A673 (cell line): ENCODE measurements around the gene CA6. TPM values are rescaled to one million over a fixed set of nuclear protein-coding genes. Genes with fewer than 3 reads are reported as not detected.
A peak's percentile ranks its signal among the peaks of the same experiment; 100 is the strongest.

Experiments used
- BruUV-seq: library from RNA; stranded (reverse); fragments of 400-500 nt; replicated peaks from 2 replicates; lab custom pipeline; 2021; lab: Mats Ljungman, UMichigan
- CTCF ChIA-PET: fragments of 300-600 bp; sonication (Branson Sonifier 250); formaldehyde crosslinking; loops from one replicate; lab custom pipeline; 2022; ENCODE audit warnings: antibody characterized with exemption; lab: Charles Lee
- POLR2A ChIA-PET: fragments of 300-600 bp; sonication (Branson Sonifier 250); formaldehyde crosslinking; loops from one replicate; lab custom pipeline; 2022; ENCODE audit warnings: antibody characterized with exemption; ENCODE audit not compliant: low non-redundant PET; lab: Charles Lee
- DNase-seq: peaks from one replicate; pipeline ENCODE4 v3.0.0-alpha.2; 2015; ENCODE audit warnings: low spot score
- H3K27ac ChIP-seq: fragments of 200-600 bp; sonication (generic); 2 replicates; pipeline ENCODE4 v1.5.1; 2016; ENCODE audit warnings: mixed run types, low read depth, mild to moderate bottlenecking, mixed read lengths, antibody characterized with exemption, low read length; ENCODE audit not compliant: poor library complexity, severe bottlenecking
- H3K27me3 ChIP-seq: fragments of 200-600 bp; sonication (generic); replicated peaks from 2 replicates; pipeline ENCODE4 v1.6.1; 2017; ENCODE audit warnings: mixed run types, low read depth, mild to moderate bottlenecking, mixed read lengths, antibody characterized with exemption, low read length; ENCODE audit not compliant: insufficient read depth, poor library complexity
- H3K36me3 ChIP-seq: fragments of 200-600 bp; sonication (generic); 2 replicates; pipeline ENCODE4 v1.6.1; 2016; ENCODE audit warnings: mixed run types, mild to moderate bottlenecking, mixed read lengths, antibody characterized with exemption, low read length; ENCODE audit not compliant: insufficient read depth, poor library complexity, severe bottlenecking
- H3K4me1 ChIP-seq: fragments of 200-600 bp; sonication (generic); 2 replicates; pipeline ENCODE4 v1.6.1; 2017; ENCODE audit warnings: mixed run types, mild to moderate bottlenecking, mixed read lengths, antibody characterized with exemption, low read length; ENCODE audit not compliant: insufficient read depth, poor library complexity, severe bottlenecking
- H3K4me3 ChIP-seq: fragments of 200-600 bp; sonication (generic); 2 replicates; pipeline ENCODE4 v1.5.1; 2016; ENCODE audit warnings: low read depth, mixed run types, mild to moderate bottlenecking, mixed read lengths, low read length; ENCODE audit not compliant: poor library complexity, severe bottlenecking
- H3K9me3 ChIP-seq: fragments of 200-600 bp; sonication (generic); 2 replicates; pipeline ENCODE4 v1.6.1; 2016; ENCODE audit warnings: mixed run types, low read depth, mild to moderate bottlenecking, mixed read lengths, antibody characterized with exemption, low read length; ENCODE audit not compliant: poor library complexity, severe bottlenecking
- CTCF ChIP-seq: fragments of 300-800, 200-600 bp; sonication (generic); conservative IDR thresholded peaks from 2 replicates; pipeline ENCODE4 v1.5.1; 2017; ENCODE audit warnings: low read depth, mild to moderate bottlenecking, antibody characterized with exemption, low read length, moderate library complexity, mixed read lengths
- EZH2 ChIP-seq: fragments of 200-600 bp; sonication (generic); IDR thresholded peaks from 2 replicates; pipeline ENCODE4 v1.6.1; 2017; ENCODE audit warnings: borderline replicate concordance, low read depth, mild to moderate bottlenecking, mixed read lengths, antibody characterized with exemption, low read length; ENCODE audit not compliant: poor library complexity, severe bottlenecking
- intact Hi-C: fragments of 100-400 bp; cut with micrococcal nuclease; formaldehyde crosslinking; loops from one replicate; pipeline ENCODE4 v1.10.0; 2022; ENCODE audit not compliant: unreplicated experiment
- total RNA-seq: library from RNA; stranded (reverse); gene quantifications from 2 replicates; pipeline ENCODE4 v1.2.3, GENCODE V29; 2021

The CA6 gene
- total RNA-seq, 1 experiment from 2014 or later, result not detected

DNA sequence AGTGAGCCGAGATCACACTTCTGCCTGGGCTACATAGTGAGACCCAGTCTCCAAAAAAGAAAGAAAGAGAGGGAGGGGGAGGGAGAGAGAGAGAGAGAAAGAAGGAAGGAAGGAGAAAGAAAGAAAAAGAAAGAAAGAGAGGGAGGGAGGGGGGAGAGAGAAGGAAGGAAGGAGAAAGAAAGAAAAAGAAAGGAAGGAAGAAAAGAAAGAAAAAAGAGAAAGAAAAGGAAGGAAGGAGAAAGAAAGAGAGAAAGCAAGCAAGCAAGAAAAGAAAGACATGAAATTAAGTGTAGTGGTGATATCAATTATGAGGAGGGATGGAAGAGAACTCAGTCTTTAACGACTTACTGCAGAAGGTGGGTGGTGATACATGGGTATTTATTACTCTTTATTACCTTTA, 38.5 kb downstream of the CA6 start:
- no peaks in the 10 kb centered on the region for H3K27me3 ChIP-seq
- no TSS peak for BruUV-seq
- POLR2A ChIA-PET, result no interaction called here

GRCh38 chr1:8984990-8985389, 39.3 kb downstream of the CA6 start:
- Histone ChIP-seq H3K36me3 (no peaks in the 10 kb centered on the region), H3K27me3 (no peaks in the 10 kb centered on the region), H3K4me1 (no peaks in the 10 kb centered on the region), H3K9me3 (no peaks in the 10 kb centered on the region), H3K4me3 (no peak overlapping the region), H3K27ac (no peak overlapping the region)
- POLR2A ChIA-PET, result interaction anchor here (0.5 kb wide), 1 partner anchor 401 kb away, joined by 4 read pairs; no protein-coding TSS in a partner anchor
- BruUV-seq, result no TSS peak
- no peak for DNase-seq
- CTCF ChIA-PET, result no interaction called here
- TF ChIP-seq EZH2 (no peak), CTCF (no peak)
- intact Hi-C loops, result no loop called here

More for the DNA sequence above, 38.5 kb downstream of the CA6 start:
- Histone ChIP-seq H3K9me3 (no peaks in the 10 kb centered on the region), H3K36me3 (no peaks in the 10 kb centered on the region), H3K27ac (no peak overlapping the region), H3K4me3 (no peak overlapping the region), H3K4me1 (no peaks in the 10 kb centered on the region)
- no peak for TF ChIP-seq CTCF
- no peak for TF ChIP-seq EZH2
- CTCF ChIA-PET, result no interaction called here
- no peak for DNase-seq
- intact Hi-C loops, result no loop called here

DNA sequence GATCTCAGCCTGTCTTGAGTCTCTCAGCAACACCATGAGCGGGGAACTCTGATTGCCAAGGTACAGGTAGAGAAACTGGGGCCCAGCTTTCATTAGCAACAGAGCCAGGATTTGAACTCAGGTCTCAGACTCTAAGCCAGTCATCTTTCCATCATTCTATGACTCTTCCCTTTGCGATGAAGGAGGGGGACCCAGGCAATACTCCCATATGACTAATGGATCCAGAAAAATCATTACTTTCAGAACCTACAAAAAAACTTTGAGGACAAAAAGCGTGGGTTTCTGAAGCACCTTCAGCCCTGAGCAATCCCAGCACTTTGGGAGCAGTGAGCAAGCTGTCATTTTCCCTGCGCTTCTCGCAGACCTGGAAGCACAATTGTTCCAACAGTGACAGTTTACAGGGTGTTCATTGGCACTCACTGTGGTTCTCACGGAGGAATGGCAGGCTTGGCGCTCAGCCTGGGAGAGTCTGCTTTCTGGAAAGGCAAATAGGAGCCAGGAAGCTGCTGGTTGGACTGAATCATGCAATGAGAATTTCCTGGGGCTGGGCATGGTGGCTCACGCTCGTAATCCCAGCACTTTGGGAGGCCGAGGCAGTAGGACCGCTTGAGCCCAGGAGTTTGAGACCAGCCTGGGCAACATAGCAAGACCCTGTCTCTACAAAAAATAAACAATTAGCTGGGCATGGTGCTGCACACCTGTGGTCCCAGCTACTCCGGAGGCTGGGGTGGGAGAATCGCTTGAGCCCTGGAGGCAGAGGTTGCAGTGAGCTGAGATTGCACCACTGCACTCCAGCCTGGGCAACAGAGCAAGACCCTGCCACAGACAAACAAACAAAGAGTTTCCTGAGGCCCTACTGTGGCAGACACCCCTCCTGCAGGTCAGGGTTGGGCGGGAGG, 40.5 kb downstream of the CA6 start:
- intact Hi-C loops, result no loop called here
- no TSS peak for BruUV-seq
- Histone ChIP-seq H3K9me3 (no peaks in the 10 kb centered on the region), H3K4me1 (no peaks in the 10 kb centered on the region), H3K27ac (no peak overlapping the region), H3K36me3 (no peaks in the 10 kb centered on the region), H3K4me3 (no peak overlapping the region), H3K27me3 (no peaks in the 10 kb centered on the region)
- ChIA-PET CTCF (interaction anchor here (0.8 kb wide), 1 partner anchor 19 kb away, joined by 3 read pairs; no protein-coding TSS in a partner anchor), POLR2A (no interaction called here)
- DNase-seq, result peak; percentile 75
- TF ChIP-seq CTCF (no peak), EZH2 (no peak)
